Thyroid gland (tissue), 4 donors: Measurements from ENCODE around the gene SLC25A30. TPM values are rescaled to one million over a fixed set of nuclear protein-coding genes. Genes with fewer than 3 reads are reported as not detected.
"Not testable (repeated sequence)": the region's sequence is repeated elsewhere in the genome, so short reads cannot be mapped to it uniquely, and the experiment has no call there.

Experiments used
- DNase-seq, 2 donors: peaks; one replicate each; pipeline ENCODE4 v3.0.0-alpha.2; 2019
- H3K27ac ChIP-seq, 3 donors: fragments of 200-600 bp; sonication (generic); 1 replicate in 2 of 3; 2 replicates in 1 of 3; pipeline ENCODE4 v1.5.1; 2016 to 2019; ENCODE audit warnings: mild to moderate bottlenecking in 1 of 3, moderate library complexity in 1 of 3
- H3K27me3 ChIP-seq: fragments of 200-600 bp; sonication (generic); one replicate; pipeline ENCODE4 v1.5.1; 2019
- H3K36me3 ChIP-seq, 2 donors: fragments of 200-600 bp; sonication (generic); one replicate each; pipeline ENCODE4 v1.5.1; 2016 to 2019
- H3K4me1 ChIP-seq, 2 donors: fragments of 200-600 bp; sonication (generic); one replicate each; pipeline ENCODE4 v1.5.1; 2017 to 2019
- H3K4me3 ChIP-seq, 3 donors: fragments of 200-600 bp; sonication (generic); replicated peaks in 1 of 3; 1 replicate in 2 of 3; 2 replicates in 1 of 3; pipeline ENCODE4 v1.5.1; 2016; ENCODE audit warnings: mild to moderate bottlenecking in 1 of 3
- H3K9me3 ChIP-seq: fragments of 200-600 bp; sonication (generic); one replicate; pipeline ENCODE4 v1.5.1; 2017
- POLR2A ChIP-seq, 2 donors: fragments of 450-650 bp; IDR thresholded peaks; one replicate each; pipeline ENCODE4 v1.6.1; 2017; ENCODE audit warnings: antibody characterized with exemption in 2 of 2, mild to moderate bottlenecking in 2 of 2, moderate library complexity in 1 of 2
- WGBS, 2 donors: methylation state at CpG; one replicate each; pipeline ENCODE4 v1.1.5; 2017; 5-methylcytosine and 5-hydroxymethylcytosine counted together
- intact Hi-C: fragments of 100-400 bp; cut with DNase I; formaldehyde crosslinking; loops from one replicate; pipeline ENCODE4 v1.15.1; 2023
- total RNA-seq, 4 donors: library from RNA; depleted of rRNA; stranded (reverse); fragments of >200 nt; gene quantifications; one replicate each; pipeline ENCODE4 v1.2.3, GENCODE V29; 2016
- TF ChIP-seq, protein P1 (sequence below), 6 experiments: fragments of 200-600 bp in 3 of 6; fragments of 450-650 bp in 3 of 6; sonication (generic) in 3 of 6; IDR thresholded peaks; one replicate each; pipeline ENCODE4 v1.5.1; 2016 to 2019; ENCODE audit warnings: antibody characterized with exemption in 6 of 6, mild to moderate bottlenecking in 2 of 6, inconsistent platforms in 1 of 6, moderate library complexity in 1 of 6

SLC25A30 gene
- total RNA-seq, 4 donors from 2014 or later, result 11.3 to 16.1 (median 15.9) TPM

DNA sequence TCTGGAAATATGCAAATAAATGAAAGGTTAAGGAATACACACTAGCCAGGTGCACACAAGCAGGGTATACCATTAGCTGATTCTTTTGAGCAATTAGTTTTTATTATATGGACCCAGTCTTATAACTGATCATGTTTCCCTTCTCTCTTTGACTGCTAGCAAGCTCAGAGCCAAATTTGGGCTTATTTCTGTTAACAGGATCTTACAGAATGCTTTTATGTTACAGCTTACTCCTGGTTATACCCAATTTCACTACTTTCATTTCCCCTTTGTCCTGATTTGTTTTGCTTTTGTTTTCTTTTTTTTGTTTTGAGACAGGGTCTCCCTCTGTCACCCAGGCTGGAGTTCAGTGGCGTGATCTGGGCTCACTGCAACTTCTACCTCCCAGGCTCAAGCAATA lies 64.3 kb downstream of the SLC25A30 start:
- no peak overlapping the region for H3K4me3 ChIP-seq
- WGBS, 2 donors, result 97 to 100% methylated on average over 1 of the region's 1 CpG
- intact Hi-C loops, result no loop called here
- no peaks in the 10 kb centered on the region for H3K27me3 ChIP-seq
- no peaks in the 10 kb centered on the region for H3K9me3 ChIP-seq
- DNase-seq, result no peak
- peaks cover 8 to 15% of the 10 kb centered on the region in 2 donors for H3K36me3 ChIP-seq
- no peak overlapping the region for H3K27ac ChIP-seq
- TF ChIP-seq, protein P1, sequence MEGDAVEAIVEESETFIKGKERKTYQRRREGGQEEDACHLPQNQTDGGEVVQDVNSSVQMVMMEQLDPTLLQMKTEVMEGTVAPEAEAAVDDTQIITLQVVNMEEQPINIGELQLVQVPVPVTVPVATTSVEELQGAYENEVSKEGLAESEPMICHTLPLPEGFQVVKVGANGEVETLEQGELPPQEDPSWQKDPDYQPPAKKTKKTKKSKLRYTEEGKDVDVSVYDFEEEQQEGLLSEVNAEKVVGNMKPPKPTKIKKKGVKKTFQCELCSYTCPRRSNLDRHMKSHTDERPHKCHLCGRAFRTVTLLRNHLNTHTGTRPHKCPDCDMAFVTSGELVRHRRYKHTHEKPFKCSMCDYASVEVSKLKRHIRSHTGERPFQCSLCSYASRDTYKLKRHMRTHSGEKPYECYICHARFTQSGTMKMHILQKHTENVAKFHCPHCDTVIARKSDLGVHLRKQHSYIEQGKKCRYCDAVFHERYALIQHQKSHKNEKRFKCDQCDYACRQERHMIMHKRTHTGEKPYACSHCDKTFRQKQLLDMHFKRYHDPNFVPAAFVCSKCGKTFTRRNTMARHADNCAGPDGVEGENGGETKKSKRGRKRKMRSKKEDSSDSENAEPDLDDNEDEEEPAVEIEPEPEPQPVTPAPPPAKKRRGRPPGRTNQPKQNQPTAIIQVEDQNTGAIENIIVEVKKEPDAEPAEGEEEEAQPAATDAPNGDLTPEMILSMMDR (IDR thresholded peaks at IDR 0.05), result peak in 1 of 6 experiments; percentile 11
- TF ChIP-seq POLR2A (IDR thresholded peaks at IDR 0.05), result no peak
- H3K4me1 ChIP-seq, result no peaks in the 10 kb centered on the region

DNA sequence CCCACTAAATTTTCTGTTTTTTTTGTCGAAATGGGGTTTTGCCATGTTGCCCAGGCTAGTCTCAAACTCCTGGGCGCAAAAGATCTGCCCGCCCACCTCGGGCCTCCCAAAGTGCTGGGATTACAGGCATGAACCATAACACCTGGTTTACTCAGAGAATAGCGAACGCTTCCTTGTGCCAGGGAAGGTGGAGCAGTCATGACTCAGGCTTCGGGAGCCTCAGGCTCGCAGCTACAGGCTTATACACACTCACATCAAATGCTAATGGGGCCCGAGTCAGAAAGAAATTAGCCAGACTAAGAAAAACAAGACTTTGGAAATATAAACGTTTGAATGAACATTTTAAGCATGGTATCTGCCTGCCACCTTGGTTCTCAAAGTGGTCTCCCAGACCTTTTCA lies 66.1 kb downstream of the SLC25A30 start:
- Histone ChIP-seq H3K27me3 (no peaks in the 10 kb centered on the region), H3K27ac (no peak overlapping the region), H3K4me3 (no peak overlapping the region), H3K4me1 (no peaks in the 10 kb centered on the region), H3K9me3 (no peaks in the 10 kb centered on the region), H3K36me3 (peaks cover 9 to 15% of the 10 kb centered on the region in 2 donors)
- 89 to 93% methylated on average over 10 of the region's 10 CpGs for WGBS, 2 donors
- DNase-seq, result no peak
- intact Hi-C loops, result no loop called here
- TF ChIP-seq, protein P1 (IDR thresholded peaks at IDR 0.05), result no peak
- TF ChIP-seq POLR2A (IDR thresholded peaks at IDR 0.05), result no peak

DNA sequence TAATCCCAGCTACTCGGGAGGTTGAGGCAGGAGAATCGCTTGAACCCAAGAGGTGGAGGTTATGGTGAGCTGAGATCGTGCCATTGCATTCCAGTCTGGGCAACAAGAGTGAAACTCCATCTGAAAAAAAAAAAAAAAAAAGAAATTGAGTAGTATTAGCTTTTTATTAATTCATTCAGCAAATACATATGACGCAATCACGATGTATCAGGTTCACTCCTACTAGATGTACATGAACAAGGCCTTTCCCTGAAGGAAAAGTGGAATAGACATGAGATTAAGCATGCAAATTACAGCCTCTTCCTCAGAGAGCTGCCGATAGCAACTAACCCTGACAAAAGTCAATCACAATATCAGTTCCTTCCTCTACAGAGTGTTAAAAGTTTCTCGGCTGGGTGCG lies 68.0 kb downstream of the SLC25A30 start:
- H3K27me3 ChIP-seq, result no peaks in the 10 kb centered on the region
- no peaks in the 10 kb centered on the region for H3K4me1 ChIP-seq
- no peak overlapping the region for H3K27ac ChIP-seq
- no peak overlapping the region for H3K4me3 ChIP-seq
- DNase-seq, result no peak
- H3K9me3 ChIP-seq, result no peaks in the 10 kb centered on the region
- 96 to 98% methylated on average over 8 of the region's 8 CpGs for WGBS, 2 donors
- TF ChIP-seq POLR2A (IDR thresholded peaks at IDR 0.05), result no peak
- TF ChIP-seq, protein P1 (IDR thresholded peaks at IDR 0.05), result no peak
- H3K36me3 ChIP-seq, result peaks cover 12 to 14% of the 10 kb centered on the region in 2 donors
- intact Hi-C loops, result no loop called here

DNA sequence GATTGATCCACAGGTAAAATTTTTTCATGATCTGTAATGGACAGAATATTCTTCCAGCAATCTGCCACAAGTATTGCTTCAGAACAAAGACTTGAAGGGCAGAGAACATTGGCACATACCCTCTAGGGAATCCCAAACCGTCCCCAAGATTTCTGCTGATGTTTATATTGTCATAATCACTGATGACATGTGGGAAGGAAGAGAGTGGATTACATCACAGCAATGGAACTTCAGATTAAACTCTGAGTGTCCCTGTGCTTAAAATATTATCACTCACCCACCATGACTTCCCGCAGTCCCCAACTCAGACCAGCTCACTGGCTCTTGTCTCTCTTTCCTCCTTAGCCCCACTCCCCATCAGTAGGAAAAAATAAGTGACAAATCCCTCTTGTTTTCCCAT lies 68.7 kb downstream of the SLC25A30 start:
- Histone ChIP-seq H3K27ac (no peak overlapping the region), H3K27me3 (no peaks in the 10 kb centered on the region), H3K4me1 (no peaks in the 10 kb centered on the region), H3K36me3 (peaks cover 7 to 12% of the 10 kb centered on the region in 2 donors), H3K9me3 (no peaks in the 10 kb centered on the region), H3K4me3 (no peak overlapping the region)
- WGBS, 2 donors, result 61 to 74% methylated on average over 2 of the region's 2 CpGs
- DNase-seq, result no peak
- intact Hi-C loops, result loop anchor here (10.0 kb wide), 2 partner anchors 65 to 115 kb away; partner anchors contain the start of genes COG3 and SLC25A30
- no peak for TF ChIP-seq POLR2A (IDR thresholded peaks at IDR 0.05)
- TF ChIP-seq, protein P1 (IDR thresholded peaks at IDR 0.05), result no peak

DNA sequence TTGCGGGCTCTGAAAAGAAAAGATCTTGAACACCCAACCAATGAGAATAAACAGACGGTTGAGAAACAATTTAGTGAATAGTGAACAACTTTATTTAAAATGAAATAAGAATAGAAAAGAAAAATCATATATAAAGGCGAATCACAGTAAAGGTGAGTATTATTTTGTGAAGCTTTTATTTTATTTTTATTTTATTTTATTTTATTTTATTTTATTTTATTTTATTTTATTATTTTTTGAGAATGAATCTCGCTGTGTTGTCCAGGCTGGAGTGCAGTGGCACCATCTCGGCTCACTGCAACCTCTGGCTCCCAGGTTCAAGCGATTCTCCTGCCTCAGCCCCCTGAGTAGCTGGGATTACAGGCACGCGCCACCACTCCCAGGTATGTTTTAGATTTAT lies 74.1 kb downstream of the SLC25A30 start:
- 93 to 97% methylated on average over 8 of the region's 8 CpGs for WGBS, 2 donors

More for the DNA sequence above, 74.1 kb downstream of the SLC25A30 start:
- not testable (repeated sequence) for H3K27ac ChIP-seq, H3K4me3 ChIP-seq, H3K9me3 ChIP-seq, H3K27me3 ChIP-seq, DNase-seq
- Histone ChIP-seq H3K36me3 (peaks cover 13 to 18% of the 10 kb centered on the region in 2 donors), H3K4me1 (peaks cover 10 to 19% of the 10 kb centered on the region in 2 donors)
- intact Hi-C loops, result loop anchor here (10.0 kb wide), 2 partner anchors 71 to 121 kb away; partner anchors contain the start of genes COG3 and SLC25A30

Other genes with a start within 250 kb of the SLC25A30 start
- under 1 TPM in 1 of 4 donors, not detected in 3; 0.11 TPM for gene KCTD4, start 217.3 kb downstream of the SLC25A30 start, total RNA-seq
- gene TPT1, start 77.2 kb downstream of the SLC25A30 start, total RNA-seq, result 1,000 to 10,000 TPM; 2,350 to 4,169 (median 2,632) TPM
- 10 to 100 TPM; 35.9 to 56.0 (median 45.0) TPM for gene COG3, start 46.6 kb upstream of the SLC25A30 start, total RNA-seq
- gene ERICH6B, start 197.4 kb upstream of the SLC25A30 start, total RNA-seq, result not detected